HepG2 (cell line): ENCODE results near the gene SLC6A9. TPM values are rescaled to one million over a fixed set of nuclear protein-coding genes. Genes with fewer than 3 reads are reported as not detected.

Experiments
- BCL3 ChIP-seq: sonication (generic); formaldehyde crosslinking; IDR thresholded peaks from 2 replicates; pipeline ENCODE4 v1.5.1; 2020; ENCODE audit warnings: mild to moderate bottlenecking, missing genetic modification reagents, moderate library complexity
- ERF ChIP-seq: IDR thresholded peaks from 2 replicates; pipeline ENCODE4 v1.6.1; 2018; ENCODE audit warnings: missing biosample characterization, missing genetic modification reagents
- ETS1 ChIP-seq: sonication (generic); formaldehyde crosslinking; IDR thresholded peaks from 2 replicates; pipeline ENCODE4 v1.4.0; 2020; ENCODE audit warnings: missing genetic modification reagents
- GPBP1L1 ChIP-seq: sonication (generic); formaldehyde crosslinking; IDR thresholded peaks from 2 replicates; pipeline ENCODE4 v1.5.0; 2020; ENCODE audit warnings: mild to moderate bottlenecking, missing genetic modification reagents
- KAT2B ChIP-seq: fragments of 150-350 bp; IDR thresholded peaks from 2 replicates; pipeline ENCODE4 v1.6.1; 2014; ENCODE audit warnings: low read depth, low read length, borderline replicate concordance
- NBN ChIP-seq: fragments of 450-650 bp; conservative IDR thresholded peaks from 2 replicates; pipeline ENCODE4 v1.6.1; 2017
- NR2F1 ChIP-seq, 2 experiments: fragments of 450-650 bp in 1 of 2; formaldehyde crosslinking in 1 of 2; IDR thresholded peaks; 2 replicates each; pipeline versions ENCODE4 v1.5.0 to v1.6.1; 2016 to 2020; ENCODE audit warnings: mild to moderate bottlenecking in 1 of 2, missing compliant biosample characterization in 1 of 2, missing genetic modification reagents in 1 of 2, moderate library complexity in 1 of 2
- PHF20 ChIP-seq: sonication (generic); formaldehyde crosslinking; IDR thresholded peaks from 2 replicates; pipeline ENCODE4 v1.5.0; 2020; ENCODE audit warnings: mild to moderate bottlenecking, missing genetic modification reagents
- PPARG ChIP-seq: conservative IDR thresholded peaks from 2 replicates; pipeline ENCODE4 v1.6.1; 2016; ENCODE audit warnings: missing biosample characterization, missing genetic modification reagents
- PRMT3 ChIP-seq: sonication (generic); formaldehyde crosslinking; IDR thresholded peaks from 2 replicates; pipeline ENCODE4 v1.8.1; 2022; ENCODE audit warnings: low read depth, mild to moderate bottlenecking, moderate library complexity, missing genetic modification reagents, borderline replicate concordance
- RARA ChIP-seq: IDR thresholded peaks from 2 replicates; pipeline ENCODE4 v1.6.1; 2016; ENCODE audit warnings: missing genetic modification reagents, missing compliant biosample characterization
- SNAPC4 ChIP-seq: sonication (generic); formaldehyde crosslinking; IDR thresholded peaks from 2 replicates; pipeline ENCODE4 v1.4.0; 2020; ENCODE audit warnings: mild to moderate bottlenecking, missing genetic modification reagents
- STAT6 ChIP-seq: sonication (generic); formaldehyde crosslinking; IDR thresholded peaks from 2 replicates; pipeline ENCODE4 v1.4.0; 2020; ENCODE audit warnings: missing genetic modification reagents, mild to moderate bottlenecking, borderline replicate concordance
- TBX2 ChIP-seq: sonication (generic); formaldehyde crosslinking; IDR thresholded peaks from 2 replicates; pipeline ENCODE4 v1.5.0; 2020; ENCODE audit warnings: missing genetic modification reagents, mild to moderate bottlenecking, borderline replicate concordance
- XBP1 ChIP-seq: sonication (generic); formaldehyde crosslinking; IDR thresholded peaks from 2 replicates; pipeline ENCODE4 v1.5.0; 2020; ENCODE audit warnings: missing genetic modification reagents
- ZBTB8A ChIP-seq: sonication (generic); formaldehyde crosslinking; IDR thresholded peaks from 2 replicates; pipeline ENCODE4 v1.4.0; 2020; ENCODE audit warnings: mild to moderate bottlenecking, low read depth, missing genetic modification reagents, borderline replicate concordance
- ZFP62 ChIP-seq: sonication (generic); formaldehyde crosslinking; IDR thresholded peaks from 2 replicates; pipeline ENCODE4 v1.4.0; 2020; ENCODE audit warnings: missing genetic modification reagents
- ZNF709 ChIP-seq: sonication (generic); formaldehyde crosslinking; IDR thresholded peaks from 2 replicates; pipeline ENCODE4 v1.5.0; 2020; ENCODE audit warnings: mild to moderate bottlenecking, missing genetic modification reagents
- polyA plus RNA-seq, 8 experiments: library from polyadenylated mRNA; depleted of rRNA in 3 of 8; stranded (reverse) in 7 of 8; unstranded in 1 of 8; fragments of >200 nt; fragmentation: Illumina TruSeq in 4 of 8; extraction: Trizol in 4 of 8; gene quantifications; 2 replicates each; pipeline versions ENCODE4 v1.2.1 to v1.2.3, GENCODE V29; 2011 to 2016; ENCODE audit warnings: low read depth in 4 of 8, missing spikeins in 1 of 8, mixed read lengths in 1 of 8; ENCODE audit not compliant: insufficient read depth in 1 of 8
- total RNA-seq, 5 experiments: library from RNA; depleted of rRNA; stranded (reverse); fragments of >200 nt; fragmentation: Illumina TruSeq; extraction: Trizol; gene quantifications; 2 replicates each; pipeline ENCODE4 v1.2.3, GENCODE V29; 2016; ENCODE audit warnings: low read depth in 1 of 5

SLC6A9 gene
- total and polyA plus RNA-seq, 2 of the 13 experiments (the other 11 are each of a cell fraction or from before 2014, with no cell fraction given): 8.5 to 9.9 TPM

GRCh38 chr1:44029911-44030604 is 1.2 kb downstream of the SLC6A9 start (continued):
- TF ChIP-seq SNAPC4 (CRISPR knock-in tag): no peak
- no peak for TF ChIP-seq ZBTB8A (CRISPR knock-in tag)
- TF ChIP-seq STAT6 (CRISPR knock-in tag): no peak
- TF ChIP-seq ZFP62: no peak
- TF ChIP-seq PRMT3 (CRISPR knock-in tag): no peak
- no peak for TF ChIP-seq GPBP1L1 (CRISPR knock-in tag)
- TF ChIP-seq ETS1: no peak
- no peak for TF ChIP-seq KAT2B
- TF ChIP-seq TBX2 (CRISPR knock-in tag): peak; percentile 55; the same call in 1 of the 2 replicates
- no peak for TF ChIP-seq XBP1 (CRISPR knock-in tag)
- TF ChIP-seq PHF20 (CRISPR knock-in tag): no peak; the same call in 1 of the 2 replicates
- TF ChIP-seq NBN: no peak
- no peak for TF ChIP-seq RARA
- TF ChIP-seq BCL3: no peak
- no peak for TF ChIP-seq NR2F1 (CRISPR knock-in tag; IDR thresholded peaks at IDR 0.05)
- TF ChIP-seq ERF: 0 out of 2 replicates have a peak, but pooled peaks have one; percentile 46
- TF ChIP-seq ZNF709: no peak
- TF ChIP-seq PPARG (CRISPR knock-in tag): no peak
